ENCODE measurements around the gene UPK3BL1.
"Not testable (repeated sequence)": the region's sequence is repeated elsewhere in the genome, so short reads cannot be mapped to it uniquely, and the experiment has no call there.

UPK3BL1 gene

DNA sequence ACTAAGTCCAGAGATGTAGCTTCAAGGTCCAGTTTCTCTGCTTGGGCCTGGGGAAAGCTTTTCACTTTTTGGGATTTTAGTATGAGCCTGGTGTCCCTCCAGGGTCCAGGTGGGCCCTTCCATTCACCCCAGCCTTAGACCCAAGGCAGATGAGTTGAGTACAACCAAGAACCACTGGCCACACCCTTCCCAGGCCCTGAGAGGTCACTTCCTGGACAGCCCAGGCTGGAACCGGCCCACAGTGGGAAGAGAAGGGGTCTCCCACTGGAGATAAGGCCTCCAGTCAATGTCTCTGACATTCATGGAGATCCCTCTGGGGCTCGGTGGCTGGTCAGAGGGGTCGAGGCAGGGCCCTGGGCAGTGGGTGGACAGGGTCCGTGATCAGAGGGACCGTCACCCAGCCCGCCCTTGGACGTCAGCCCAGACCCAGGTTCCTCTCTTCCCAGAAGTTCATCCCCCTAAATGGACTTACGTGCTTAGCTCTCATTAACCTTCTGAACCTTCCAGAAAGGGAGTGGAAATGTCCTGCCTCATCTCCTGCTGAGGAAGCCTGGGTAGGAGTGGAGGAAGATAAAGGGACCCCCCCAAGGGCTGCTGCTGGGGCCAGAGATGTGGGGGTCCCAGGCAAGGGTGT, 15.2 kb downstream of the UPK3BL1 start:
- DNase-seq (ENCODE audit: low read depth in 2 of 2), result not testable (repeated sequence)

DNA sequence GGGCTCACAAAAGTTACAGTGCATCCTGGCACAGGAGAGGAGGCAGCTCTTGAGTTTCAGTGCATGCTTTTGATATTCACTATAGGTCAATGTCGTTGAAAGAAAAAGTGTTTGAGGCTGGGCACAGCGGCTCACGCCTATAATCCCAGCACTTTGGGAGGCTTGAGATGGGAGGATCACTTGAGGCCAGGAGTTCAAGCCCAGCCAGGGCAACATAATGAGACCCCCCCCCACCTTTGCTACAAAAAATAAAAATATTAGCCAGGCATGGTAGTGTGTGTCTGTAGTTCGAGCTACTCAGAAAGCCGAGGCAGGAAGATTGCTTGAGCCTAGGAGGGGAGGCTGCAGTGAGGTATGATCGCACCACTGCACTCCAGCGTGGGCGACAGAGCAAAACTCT, 24.5 kb downstream of the UPK3BL1 start:
- not testable (repeated sequence) for DNase-seq (ENCODE audit: low read depth in 2 of 2)

DNA sequence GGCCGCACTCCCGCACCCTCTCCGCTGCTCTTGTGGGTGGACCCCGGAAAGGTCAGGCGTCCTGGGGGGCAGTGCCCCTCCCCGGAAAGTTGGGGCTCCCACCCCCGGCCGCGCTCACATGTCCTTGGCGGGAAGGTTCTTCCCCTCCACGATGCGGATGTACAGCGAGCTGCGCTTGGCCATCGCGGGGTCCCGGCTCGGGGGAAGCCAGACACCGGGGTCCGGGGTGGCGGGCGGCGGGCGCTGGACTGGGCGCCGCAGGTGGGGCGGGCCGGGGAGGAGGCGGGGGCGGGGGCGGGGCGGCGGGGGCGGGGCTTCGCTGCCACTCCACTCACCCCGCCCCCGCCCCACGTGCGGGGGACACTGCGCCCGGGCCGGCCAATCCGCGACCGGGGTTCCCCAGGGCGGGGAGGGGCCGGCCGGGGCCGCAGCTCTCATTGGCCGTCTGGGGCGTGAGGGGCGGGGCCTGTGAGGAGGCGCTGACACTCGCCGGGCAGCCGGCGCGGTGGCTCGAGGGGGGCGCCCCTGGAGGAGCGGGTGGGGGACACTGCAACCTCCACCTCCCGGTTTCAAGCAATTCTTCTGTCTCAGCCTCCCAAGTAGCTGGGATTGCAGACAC, 26.0 kb downstream of the UPK3BL1 start, which contains the start of gene RASA4:
Gene RASA4, minus strand, starts transcription at position 250 of the 619 bp plus-strand sequence. Its CDS starts 67 bp downstream, at position 183.
- not testable (repeated sequence) for DNase-seq (ENCODE audit: low read depth in 2 of 2)

DNA sequence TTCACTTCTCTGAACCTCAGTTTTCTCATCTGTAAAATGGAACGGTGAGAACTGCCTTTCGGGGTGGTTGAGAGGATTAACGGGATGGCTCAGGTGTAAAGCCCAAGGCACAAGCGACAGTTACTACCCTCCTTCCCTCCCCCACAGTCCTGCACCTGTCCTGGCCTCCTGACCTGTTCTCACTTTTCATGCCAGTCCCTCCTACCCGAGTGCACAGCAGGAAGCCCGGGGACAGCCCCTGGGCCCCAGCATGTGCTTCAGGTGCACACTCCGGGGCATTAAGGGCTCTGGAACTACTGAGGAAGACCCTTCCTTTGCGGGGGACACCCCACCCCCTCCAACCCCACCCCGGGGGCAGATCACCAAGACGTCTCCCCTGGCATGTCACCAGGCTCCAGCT, 26.7 kb downstream of the UPK3BL1 start:
- not testable (repeated sequence) for DNase-seq (ENCODE audit: low read depth in 2 of 2)

DNA sequence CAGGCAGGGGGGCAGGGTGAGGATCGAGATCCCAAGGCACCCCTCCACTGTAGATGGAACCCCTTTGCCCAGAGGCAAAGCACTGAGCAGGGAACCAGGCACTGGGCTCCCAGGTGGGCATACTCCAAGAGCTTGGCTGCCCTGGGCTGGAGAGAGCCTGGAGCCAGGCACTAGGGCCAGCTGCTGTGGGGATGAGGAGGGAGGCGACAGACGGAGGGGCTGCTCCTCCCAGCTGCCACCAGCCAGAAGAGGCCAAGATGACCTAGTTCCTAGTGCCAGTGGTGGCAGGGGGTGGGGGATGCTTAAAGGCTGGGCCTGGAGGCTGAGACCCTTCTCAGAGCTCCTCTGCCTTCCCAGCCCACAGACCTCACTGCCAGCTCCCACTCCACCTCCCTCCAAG, 27.7 kb downstream of the UPK3BL1 start:
- not testable (repeated sequence) for DNase-seq (ENCODE audit: low read depth in 2 of 2)

DNA sequence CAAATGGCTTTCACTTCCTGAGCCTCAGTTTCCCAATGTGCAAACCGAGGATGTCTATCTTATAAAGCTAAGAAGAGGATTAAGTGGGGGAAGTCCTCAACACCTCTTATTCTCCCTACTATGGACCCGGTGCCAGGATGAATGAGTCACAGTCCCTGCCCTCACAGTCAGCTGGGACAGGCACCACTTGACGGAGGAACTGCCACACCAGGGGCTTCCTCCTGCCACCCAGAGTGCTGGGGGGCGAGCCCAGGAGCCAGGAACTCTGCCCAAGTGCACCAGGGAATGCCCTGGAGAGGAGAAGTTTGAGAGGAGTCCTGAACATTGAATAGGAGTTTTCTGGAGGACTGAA, 28.3 kb downstream of the UPK3BL1 start:
- not testable (repeated sequence) for DNase-seq (ENCODE audit: low read depth in 2 of 2)

DNA sequence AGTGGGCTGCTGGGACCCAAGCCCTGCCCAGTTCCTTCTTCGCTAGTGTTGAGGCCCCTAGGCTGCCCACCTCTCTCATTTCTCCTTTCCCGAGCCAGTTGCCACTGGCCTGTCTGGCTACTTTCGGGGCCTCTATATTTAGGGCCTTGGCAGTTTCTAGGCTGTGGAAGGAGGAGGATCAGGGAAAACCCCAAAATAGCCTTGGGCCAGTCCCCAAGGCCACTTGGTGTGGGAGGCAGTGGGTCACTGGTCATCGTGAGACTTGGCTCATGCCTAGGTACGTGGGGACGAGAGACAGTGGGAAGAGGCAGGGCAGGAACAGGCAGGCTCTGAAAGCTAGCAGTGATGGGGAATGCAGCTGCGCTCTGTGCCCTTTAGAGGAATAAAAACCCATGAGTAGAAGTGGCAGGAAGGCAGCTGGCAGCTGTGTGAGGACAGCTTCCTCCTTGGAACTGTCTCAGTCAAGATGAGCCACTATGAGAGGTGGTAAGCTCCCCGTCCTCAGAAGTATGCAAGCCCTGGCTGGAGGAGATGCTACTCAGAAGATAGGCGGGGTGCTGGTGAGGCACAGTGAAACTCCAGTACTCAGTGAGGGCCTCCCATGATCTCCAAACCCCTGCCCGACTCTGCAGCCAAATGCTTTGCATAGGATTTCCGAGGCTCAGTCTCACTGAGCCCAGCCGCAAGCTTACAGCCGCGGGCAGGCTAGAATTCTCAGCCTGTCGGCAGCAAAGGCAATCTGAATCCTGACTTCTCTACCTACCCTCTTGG, 28.8 kb downstream of the UPK3BL1 start:
- DNase-seq (ENCODE audit: low read depth in 2 of 2), result not testable (repeated sequence)

DNA sequence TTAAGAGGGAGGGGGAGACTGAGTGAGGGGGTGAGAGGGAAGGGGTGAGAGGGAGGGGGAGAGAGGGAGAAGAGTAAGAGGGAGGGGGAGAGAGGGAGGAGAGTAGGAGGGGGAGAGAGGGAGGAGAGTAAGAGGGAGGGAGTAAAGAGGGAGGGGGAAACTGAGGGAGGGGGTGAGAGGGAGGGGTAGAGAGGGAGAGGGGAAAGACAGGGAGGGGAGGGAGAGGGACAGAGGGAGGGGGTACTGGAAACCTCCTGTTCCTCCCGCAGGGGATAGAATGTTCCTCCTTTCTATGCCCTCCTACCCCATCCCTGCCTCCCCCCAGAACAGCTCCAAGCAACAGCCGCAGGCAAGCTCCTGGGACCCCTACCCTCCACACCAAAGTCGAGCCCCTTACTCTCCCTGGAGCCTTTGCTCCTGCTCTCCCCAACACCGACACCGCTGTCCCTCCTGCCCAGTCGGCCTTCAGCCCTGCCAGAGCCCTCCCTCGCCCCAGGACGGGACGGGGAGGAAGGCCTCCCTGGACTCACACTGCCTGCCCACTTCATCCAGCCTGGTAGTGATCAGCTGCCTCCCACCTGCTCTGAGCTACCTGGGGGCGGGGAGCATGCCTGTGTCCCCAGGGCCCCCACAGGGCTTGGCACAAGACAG, 30.8 kb downstream of the UPK3BL1 start:
- DNase-seq (ENCODE audit: low read depth in 2 of 2), result not testable (repeated sequence)

DNA sequence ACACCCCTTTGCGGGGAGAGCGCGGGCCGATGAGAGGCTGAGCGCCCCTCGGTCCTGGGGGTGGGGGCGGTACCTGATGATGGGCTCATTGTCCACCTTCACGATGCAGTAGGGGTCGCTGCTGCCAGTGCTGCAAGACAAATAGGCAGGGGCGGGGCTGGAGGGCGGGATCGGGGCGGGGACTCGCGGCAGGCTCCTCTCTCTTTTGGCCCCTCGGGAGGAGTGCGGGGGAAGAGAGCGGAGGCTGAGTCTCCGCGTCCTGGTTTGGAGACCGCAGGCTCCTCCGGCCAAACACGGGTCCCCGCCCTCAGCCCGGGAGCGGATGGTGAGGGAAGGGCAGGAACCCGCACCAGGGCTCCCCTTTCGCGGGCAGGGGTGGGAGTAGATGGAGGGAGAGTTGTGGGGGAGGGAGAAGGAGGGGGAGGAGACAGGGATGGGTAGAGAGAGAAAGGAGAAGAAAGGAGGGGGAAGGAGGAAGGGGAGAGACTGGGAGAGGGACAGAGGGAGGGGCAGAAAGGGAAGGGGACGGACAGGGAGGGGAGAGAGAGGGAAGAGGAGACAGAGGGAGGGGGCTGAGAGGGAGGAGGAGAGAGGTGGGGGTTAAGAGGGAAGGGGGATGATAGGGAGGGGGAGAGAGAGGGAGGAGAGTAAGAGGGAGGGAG, 31.4 kb downstream of the UPK3BL1 start:
- not testable (repeated sequence) for DNase-seq (ENCODE audit: low read depth in 2 of 2)

DNA sequence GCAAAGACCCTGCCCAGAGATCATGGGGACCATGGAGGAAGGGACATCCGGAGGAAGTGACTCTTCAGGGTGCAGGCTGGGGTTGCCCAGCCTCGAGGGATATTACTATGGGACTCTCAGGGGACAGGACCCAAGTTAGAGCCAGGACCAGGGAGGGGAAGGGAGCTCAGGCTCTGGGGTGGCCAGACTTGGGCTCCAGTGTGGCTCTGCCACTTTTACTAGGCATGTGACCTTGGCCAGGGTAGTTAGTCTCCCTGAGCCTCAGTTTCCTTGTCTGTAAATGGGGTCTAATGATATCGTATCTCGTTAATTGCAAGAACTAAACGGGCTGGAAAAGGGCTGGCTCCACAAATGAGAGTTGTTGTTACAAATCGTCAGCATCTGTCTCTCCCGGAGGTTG, 32.1 kb downstream of the UPK3BL1 start:
- DNase-seq (ENCODE audit: low read depth in 2 of 2), result not testable (repeated sequence)

DNA sequence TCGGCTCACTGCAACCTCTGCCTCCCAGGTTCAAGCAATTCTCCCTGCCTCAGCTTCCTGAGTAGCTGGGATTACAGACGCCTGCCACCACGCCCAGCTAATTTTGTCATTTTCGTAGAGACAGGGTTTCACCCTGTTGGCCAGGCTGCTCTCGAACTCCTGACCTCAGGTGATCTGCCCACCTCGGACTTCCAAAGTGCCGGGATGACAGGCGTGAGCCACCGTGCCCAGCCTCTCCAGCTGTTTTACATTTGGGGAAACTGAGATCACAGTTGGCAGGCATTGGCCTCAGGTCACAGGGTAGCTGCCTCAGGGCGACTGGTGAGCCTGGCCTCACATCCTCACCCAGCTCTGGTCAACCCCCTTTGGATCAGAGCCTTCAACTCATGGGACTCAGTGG, 32.9 kb downstream of the UPK3BL1 start:
- not testable (repeated sequence) for DNase-seq (ENCODE audit: low read depth in 2 of 2)

DNA sequence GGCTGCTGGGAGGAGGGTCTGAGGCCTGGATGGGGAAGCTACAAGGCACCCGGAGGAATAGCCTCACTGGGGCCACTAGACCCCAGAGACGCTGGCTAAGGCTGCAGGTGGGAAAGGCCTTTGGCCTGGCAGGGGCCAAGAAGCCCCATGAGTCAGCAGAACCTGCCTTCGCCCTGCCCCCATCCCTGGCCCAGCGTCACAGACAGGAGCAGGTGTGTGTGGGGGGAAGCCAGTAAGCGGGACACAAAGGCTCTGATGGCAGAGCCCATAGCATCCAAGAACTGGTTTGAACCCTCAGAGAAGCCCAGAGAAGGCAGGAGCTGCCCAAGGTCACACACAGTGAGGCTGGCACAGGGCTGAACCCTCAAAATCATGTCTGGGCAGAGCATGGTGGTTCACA, 35.7 kb downstream of the UPK3BL1 start:
- not testable (repeated sequence) for DNase-seq (ENCODE audit: low read depth in 2 of 2)

DNA sequence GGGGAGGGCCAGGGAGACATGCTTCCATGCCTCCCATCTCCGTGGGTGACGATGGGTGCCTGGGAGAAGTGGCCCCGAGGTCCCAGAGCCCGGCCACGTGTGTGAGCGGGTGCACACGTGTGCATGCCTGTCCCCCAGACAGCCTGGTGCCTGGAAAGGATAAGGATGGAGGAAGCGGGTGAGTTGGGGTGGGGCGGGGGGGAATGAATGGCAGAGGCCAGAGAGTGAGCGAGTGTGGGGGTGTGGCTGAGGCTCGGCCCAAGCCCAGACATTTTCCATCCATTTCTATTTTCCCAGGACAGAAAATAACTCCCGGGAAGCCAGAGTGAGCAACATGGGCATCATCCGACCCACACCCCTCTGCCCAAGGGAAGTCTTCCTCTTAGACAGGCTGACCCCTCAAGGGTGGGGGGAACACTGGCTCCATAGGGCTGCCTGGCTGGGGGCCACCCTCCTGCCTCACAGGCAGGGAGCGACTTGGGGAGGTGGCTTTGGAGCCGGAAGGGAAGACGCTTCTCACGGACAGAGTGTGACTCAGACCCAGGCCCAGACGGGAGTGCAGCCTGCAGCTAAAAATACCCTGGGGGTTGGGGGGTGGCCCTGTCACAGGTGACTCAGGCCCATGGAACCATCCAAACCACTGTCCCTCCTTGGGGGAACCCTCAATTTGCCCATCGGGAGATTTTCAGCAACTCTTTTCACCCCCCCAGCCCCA, 38.0 kb downstream of the UPK3BL1 start:
- not testable (repeated sequence) for DNase-seq (ENCODE audit: low read depth in 2 of 2)

DNA sequence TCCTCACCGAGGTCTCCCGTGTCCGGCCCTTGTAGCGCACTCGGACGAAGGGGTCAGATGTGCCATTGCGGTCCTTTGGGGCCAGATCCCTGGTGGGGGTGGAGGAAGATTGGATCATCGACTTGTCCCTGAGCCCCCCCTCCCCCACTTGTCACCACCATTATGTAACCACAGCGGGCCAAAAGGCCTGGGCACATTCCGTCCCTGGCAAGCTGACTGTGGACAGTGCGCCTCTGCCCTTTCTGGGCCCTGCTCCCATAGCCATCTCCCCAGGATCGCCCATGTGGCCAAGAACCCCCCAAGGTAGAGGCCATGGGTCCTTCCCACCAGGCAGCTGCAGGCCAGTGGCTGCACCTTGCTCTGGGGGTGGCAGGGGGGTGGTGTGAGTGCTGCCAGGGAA, 40.3 kb downstream of the UPK3BL1 start:
- DNase-seq (ENCODE audit: low read depth in 2 of 2), result not testable (repeated sequence)

DNA sequence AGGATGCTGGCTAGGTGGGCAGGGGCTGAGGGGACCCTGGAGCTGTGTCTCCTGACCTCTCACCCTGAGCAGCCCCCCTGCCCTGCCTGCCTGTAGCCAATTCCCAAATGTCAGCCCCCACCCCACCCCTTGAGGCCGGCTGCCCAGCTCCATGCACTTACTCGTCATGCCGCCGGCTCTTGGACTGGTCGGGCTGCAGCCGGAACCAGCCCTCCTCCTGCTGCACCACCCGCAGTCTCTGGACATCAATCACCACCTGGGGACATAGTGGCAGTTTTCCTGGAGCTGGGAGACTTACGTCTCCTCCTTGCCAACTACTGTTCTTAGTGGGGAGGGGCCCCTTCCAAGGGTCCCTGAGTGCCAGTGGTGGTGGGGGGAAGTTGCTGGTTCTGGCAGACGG, 42.9 kb downstream of the UPK3BL1 start:
- not testable (repeated sequence) for DNase-seq (ENCODE audit: low read depth in 2 of 2)

DNA sequence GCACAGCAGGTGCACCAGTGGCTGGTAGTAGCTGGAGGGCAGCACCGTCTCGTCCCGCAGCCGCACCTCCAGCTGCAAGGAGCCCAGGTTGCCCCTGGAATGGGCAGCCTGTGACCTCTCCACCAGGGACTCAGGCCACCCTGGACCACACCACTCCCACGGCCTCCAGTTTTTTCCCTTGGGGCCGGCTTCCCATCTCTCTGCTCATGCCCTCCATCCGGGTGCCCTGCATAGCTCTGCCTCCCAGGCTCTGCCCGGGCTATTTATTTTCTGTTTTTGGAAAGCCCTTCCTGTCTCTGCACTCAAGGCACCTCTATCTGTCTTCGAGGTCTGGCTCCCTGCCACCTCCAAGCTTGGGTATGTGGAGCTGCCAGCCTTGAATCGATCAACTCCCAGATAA, 46.6 kb downstream of the UPK3BL1 start:
- DNase-seq (ENCODE audit: low read depth in 2 of 2), result not testable (repeated sequence)

DNA sequence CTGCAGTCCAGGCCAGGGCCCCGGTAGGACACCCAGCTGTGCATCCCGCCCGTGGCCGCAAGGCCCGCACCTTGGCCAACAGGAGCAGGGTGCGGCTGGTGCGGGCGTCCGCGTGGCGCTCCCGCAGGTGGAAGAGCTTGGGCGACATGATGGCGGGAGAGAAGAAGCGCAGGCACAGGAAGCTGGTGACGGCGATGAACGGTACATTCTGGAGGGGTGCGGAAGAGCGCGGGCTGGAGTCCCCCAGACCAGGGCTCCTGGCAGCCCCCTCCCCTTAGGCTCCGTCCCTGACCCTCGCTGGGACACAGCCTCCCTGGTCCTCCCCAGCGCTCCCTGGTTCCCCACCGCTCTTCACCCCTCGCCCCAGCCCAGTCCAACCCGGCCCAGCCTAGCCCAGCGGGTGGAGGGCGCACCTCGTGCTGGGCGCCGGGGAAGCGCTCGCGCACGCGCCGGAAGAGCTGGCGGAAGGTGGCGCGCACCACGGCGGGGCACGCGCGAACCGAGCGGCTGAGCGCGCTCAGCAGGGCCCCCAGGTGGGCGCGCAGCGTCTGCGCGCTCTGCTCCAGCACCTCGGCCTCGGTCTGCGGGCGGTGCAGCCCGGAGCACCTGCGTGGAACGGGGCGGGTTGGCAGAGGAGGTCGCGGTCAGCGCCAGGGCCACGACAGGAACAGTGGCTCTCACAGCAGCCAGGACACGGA, 48.8 kb downstream of the UPK3BL1 start:
- not testable (repeated sequence) for DNase-seq (ENCODE audit: low read depth in 2 of 2)

DNA sequence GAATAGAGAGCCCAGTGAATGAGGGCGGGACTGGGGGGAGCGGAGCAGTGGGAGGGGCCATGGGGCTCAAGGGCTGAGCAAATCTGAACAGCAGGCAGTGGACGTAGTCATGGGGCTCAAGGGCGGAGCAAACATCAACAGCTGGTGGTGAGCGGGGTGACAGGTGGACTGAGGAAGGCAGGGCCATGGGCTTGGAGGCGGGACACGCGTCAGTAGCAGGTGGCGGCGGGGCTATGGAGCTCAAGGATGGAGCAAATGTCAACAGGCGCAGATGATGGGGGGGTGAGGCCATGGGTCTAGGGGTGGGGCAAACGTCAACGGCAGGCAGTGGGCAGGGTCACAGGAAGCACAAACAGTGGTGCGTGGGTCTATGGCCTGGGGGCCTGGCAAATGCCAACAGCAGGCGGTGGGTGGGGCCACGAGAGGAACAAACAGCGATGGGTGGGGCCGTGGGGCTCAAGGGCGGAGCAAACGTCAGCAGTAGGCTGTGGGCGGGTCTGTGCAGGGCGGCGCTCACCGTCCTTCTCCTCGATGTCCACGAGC, 50.0 kb downstream of the UPK3BL1 start:
- DNase-seq (ENCODE audit: low read depth in 2 of 2), result not testable (repeated sequence)

DNA sequence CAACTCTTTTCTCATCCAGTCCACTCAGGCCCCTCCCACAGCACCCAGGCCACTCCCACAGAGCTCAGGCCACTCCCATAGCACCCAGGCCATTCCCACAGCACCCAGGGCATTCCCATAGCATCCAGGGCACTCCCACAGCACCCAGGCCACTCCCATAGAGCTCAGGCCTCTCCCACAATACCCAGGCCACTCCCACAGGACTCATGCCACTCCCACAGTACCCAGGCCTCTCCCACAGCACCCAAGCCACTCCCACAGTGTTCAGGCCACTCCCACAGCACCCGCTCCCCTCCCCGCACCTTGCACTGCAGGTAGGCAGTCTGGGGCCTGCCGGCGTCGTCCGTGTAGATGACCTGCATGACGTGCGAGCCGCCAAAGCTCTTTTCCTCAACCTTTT, 52.7 kb downstream of the UPK3BL1 start:
- not testable (repeated sequence) for DNase-seq (ENCODE audit: low read depth in 2 of 2)

Measured in stimulated activated CD4-positive, alpha-beta T cell treated with anti-CD3 and anti-CD28 coated beads, Interleukin-4, amount 100 ng/mL, for 48 hours (primary cell).